Liver (tissue), 3 donors: ENCODE data around the gene TDP2.

ENCODE experiments used
- FOXA1 ChIP-seq: IDR thresholded peaks from 2 replicates; pipeline ENCODE4 v1.6.1; 2016; ENCODE audit warnings: antibody characterized with exemption
- HNF4A ChIP-seq, 2 donors: conservative IDR thresholded peaks; 2 replicates each; pipeline ENCODE4 v1.6.1; 2016; ENCODE audit warnings: antibody characterized with exemption in 2 of 2, mild to moderate bottlenecking in 2 of 2
- JUND ChIP-seq, 2 donors: IDR thresholded peaks; 2 replicates each; pipeline ENCODE4 v1.6.1; 2016; ENCODE audit warnings: antibody characterized with exemption in 2 of 2
- MAX ChIP-seq: IDR thresholded peaks from 2 replicates; pipeline ENCODE4 v1.6.1; 2016; ENCODE audit warnings: antibody characterized with exemption
- NR2F2 ChIP-seq: IDR thresholded peaks from 2 replicates; pipeline ENCODE4 v1.6.1; 2016; ENCODE audit warnings: antibody characterized with exemption
- RAD21 ChIP-seq, 2 donors: IDR thresholded peaks; 2 replicates each; pipeline ENCODE4 v1.6.1; 2016; ENCODE audit warnings: antibody characterized with exemption in 2 of 2, mild to moderate bottlenecking in 2 of 2
- REST ChIP-seq: IDR thresholded peaks from 2 replicates; pipeline ENCODE4 v1.6.1; 2016; ENCODE audit warnings: antibody characterized with exemption, mild to moderate bottlenecking
- SP1 ChIP-seq: IDR thresholded peaks from 2 replicates; pipeline ENCODE4 v1.6.1; 2018; ENCODE audit warnings: antibody characterized with exemption, mild to moderate bottlenecking
- TAF1 ChIP-seq: conservative IDR thresholded peaks from 2 replicates; pipeline ENCODE4 v1.6.1; 2016; ENCODE audit warnings: antibody characterized with exemption, mild to moderate bottlenecking
- YY1 ChIP-seq: IDR thresholded peaks from 2 replicates; pipeline ENCODE4 v1.6.1; 2016; ENCODE audit warnings: antibody characterized with exemption, mild to moderate bottlenecking
- ZBTB33 ChIP-seq: IDR thresholded peaks from 2 replicates; pipeline ENCODE4 v1.6.1; 2016; ENCODE audit warnings: antibody characterized with exemption
- TF ChIP-seq, protein P1 (sequence below): fragments of 150-350 bp; IDR thresholded peaks from 2 replicates; pipeline ENCODE4 v1.5.1; 2017; ENCODE audit warnings: improper control_type of control experiment, low read depth, low read length; ENCODE audit not compliant: missing input control
- TF ChIP-seq, protein P2 (sequence below): IDR thresholded peaks from 2 replicates; pipeline ENCODE4 v1.6.1; 2016; ENCODE audit warnings: antibody characterized with exemption
- donor health status: healthy.
- donor health status: healthy.

DNA sequence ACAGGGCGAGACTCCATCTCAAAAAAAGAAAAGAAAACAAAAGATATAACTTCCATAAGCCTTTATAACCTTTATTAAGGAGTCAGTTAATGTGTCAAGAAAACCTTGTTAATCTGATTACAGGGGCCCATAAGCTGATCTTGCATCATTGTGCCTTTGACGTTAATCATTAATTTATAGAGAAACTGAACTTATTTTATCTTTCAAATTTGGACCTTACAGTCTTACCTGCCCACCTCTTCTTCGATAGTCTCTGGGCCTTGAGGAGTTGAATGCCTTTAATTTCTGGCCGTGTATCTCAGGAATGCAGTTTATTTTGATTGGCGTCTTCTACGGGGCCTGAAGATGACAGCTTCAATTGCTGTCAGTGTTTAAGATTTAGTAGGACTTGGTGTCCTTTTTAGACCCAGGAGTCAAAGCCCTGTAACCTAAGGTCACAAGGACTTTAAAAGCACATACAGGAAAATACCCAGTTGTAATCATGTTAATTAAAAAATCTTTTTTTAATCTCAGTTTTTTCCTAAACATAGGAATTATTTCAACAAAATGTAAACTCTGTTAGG is 6.0 kb upstream of the TDP2 start:
- TF ChIP-seq, protein P1, sequence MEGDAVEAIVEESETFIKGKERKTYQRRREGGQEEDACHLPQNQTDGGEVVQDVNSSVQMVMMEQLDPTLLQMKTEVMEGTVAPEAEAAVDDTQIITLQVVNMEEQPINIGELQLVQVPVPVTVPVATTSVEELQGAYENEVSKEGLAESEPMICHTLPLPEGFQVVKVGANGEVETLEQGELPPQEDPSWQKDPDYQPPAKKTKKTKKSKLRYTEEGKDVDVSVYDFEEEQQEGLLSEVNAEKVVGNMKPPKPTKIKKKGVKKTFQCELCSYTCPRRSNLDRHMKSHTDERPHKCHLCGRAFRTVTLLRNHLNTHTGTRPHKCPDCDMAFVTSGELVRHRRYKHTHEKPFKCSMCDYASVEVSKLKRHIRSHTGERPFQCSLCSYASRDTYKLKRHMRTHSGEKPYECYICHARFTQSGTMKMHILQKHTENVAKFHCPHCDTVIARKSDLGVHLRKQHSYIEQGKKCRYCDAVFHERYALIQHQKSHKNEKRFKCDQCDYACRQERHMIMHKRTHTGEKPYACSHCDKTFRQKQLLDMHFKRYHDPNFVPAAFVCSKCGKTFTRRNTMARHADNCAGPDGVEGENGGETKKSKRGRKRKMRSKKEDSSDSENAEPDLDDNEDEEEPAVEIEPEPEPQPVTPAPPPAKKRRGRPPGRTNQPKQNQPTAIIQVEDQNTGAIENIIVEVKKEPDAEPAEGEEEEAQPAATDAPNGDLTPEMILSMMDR, result no peak
- TF ChIP-seq REST (no peak), YY1 (peak; percentile 14), RAD21 (IDR thresholded peaks at IDR 0.05) (no peak), TAF1 (no peak), JUND (IDR thresholded peaks at IDR 0.05) (peak in 1 of 2 donors; percentile 59), MAX (no peak), NR2F2 (no peak), ZBTB33 (no peak), SP1 (peak; percentile 48), HNF4A (conservative IDR thresholded peaks at IDR 0.05) (peak; percentile 77 to 88), FOXA1 (no peak)
- TF ChIP-seq, protein P2, sequence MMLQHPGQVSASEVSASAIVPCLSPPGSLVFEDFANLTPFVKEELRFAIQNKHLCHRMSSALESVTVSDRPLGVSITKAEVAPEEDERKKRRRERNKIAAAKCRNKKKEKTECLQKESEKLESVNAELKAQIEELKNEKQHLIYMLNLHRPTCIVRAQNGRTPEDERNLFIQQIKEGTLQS, result peak; percentile 85
